HepG2 (cell line): ENCODE data around the gene SLC23A2. TPM values are rescaled to one million over a fixed set of nuclear protein-coding genes. Genes with fewer than 3 reads are reported as not detected.

Source experiments
- ARID5B ChIP-seq: IDR thresholded peaks from 2 replicates; pipeline ENCODE4 v1.4.0; 2020; ENCODE audit warnings: mild to moderate bottlenecking, missing genetic modification reagents
- CEBPG ChIP-seq: IDR thresholded peaks from 2 replicates; pipeline ENCODE4 v1.6.1; 2016
- CREM ChIP-seq, 2 experiments: sonication (generic) in 1 of 2; formaldehyde crosslinking in 1 of 2; IDR thresholded peaks; 2 replicates each; pipeline versions ENCODE4 v1.4.0 to v1.6.1; 2016 to 2020; ENCODE audit warnings: antibody characterized with exemption in 1 of 2, mild to moderate bottlenecking in 1 of 2, missing genetic modification reagents in 1 of 2
- ETV5 ChIP-seq: IDR thresholded peaks from 2 replicates; pipeline ENCODE4 v1.6.1; 2018; ENCODE audit warnings: missing biosample characterization, missing genetic modification reagents, inconsistent platforms, borderline replicate concordance
- FOSL2 ChIP-seq: sonication (generic); formaldehyde crosslinking; IDR thresholded peaks from 2 replicates; pipeline ENCODE4 v1.4.0; 2020; ENCODE audit warnings: missing genetic modification reagents
- GATAD2A ChIP-seq: IDR thresholded peaks from 2 replicates; pipeline ENCODE4 v1.6.1; 2016
- GPN1 ChIP-seq: sonication (generic); formaldehyde crosslinking; IDR thresholded peaks from 2 replicates; pipeline ENCODE4 v1.5.1; 2020; ENCODE audit warnings: missing genetic modification reagents, borderline replicate concordance
- HNF4G ChIP-seq, 2 experiments: sonication (generic) in 1 of 2; formaldehyde crosslinking in 1 of 2; IDR thresholded peaks; 2 replicates each; pipeline versions ENCODE4 v1.4.0 to v1.6.1; 2011 to 2020; ENCODE audit warnings: borderline replicate concordance in 2 of 2, low read depth in 2 of 2, mild to moderate bottlenecking in 2 of 2, low read length in 1 of 2, missing genetic modification reagents in 1 of 2, moderate library complexity in 1 of 2
- MAFF ChIP-seq: IDR thresholded peaks from 2 replicates; pipeline ENCODE4 v1.6.1; 2011; ENCODE audit warnings: low read depth, low read length, improper control_type of control experiment
- NR2F1 ChIP-seq, 2 experiments: fragments of 450-650 bp in 1 of 2; formaldehyde crosslinking in 1 of 2; IDR thresholded peaks; 2 replicates each; pipeline versions ENCODE4 v1.5.0 to v1.6.1; 2016 to 2020; ENCODE audit warnings: mild to moderate bottlenecking in 1 of 2, missing compliant biosample characterization in 1 of 2, missing genetic modification reagents in 1 of 2, moderate library complexity in 1 of 2
- PRDM4 ChIP-seq: sonication (generic); formaldehyde crosslinking; IDR thresholded peaks from 2 replicates; pipeline ENCODE4 v1.9.0; 2021; ENCODE audit warnings: missing genetic modification reagents, borderline replicate concordance
- RCOR2 ChIP-seq: IDR thresholded peaks from 2 replicates; pipeline ENCODE4 v1.6.1; 2016; ENCODE audit warnings: missing biosample characterization, missing genetic modification reagents
- SAP130 ChIP-seq: IDR thresholded peaks from 2 replicates; pipeline ENCODE4 v1.6.1; 2016; ENCODE audit warnings: low read depth
- SP5 ChIP-seq: IDR thresholded peaks from 2 replicates; pipeline ENCODE4 v1.6.1; 2016; ENCODE audit warnings: low read depth, borderline replicate concordance
- TFAP4 ChIP-seq: sonication (generic); IDR thresholded peaks from 2 replicates; pipeline ENCODE4 v1.6.1; 2016; ENCODE audit warnings: low read depth, borderline replicate concordance
- ZFY ChIP-seq: sonication (generic); formaldehyde crosslinking; IDR thresholded peaks from 2 replicates; pipeline ENCODE4 v1.4.0; 2020; ENCODE audit warnings: missing genetic modification reagents
- ZNF24 ChIP-seq: fragments of 450-650 bp; IDR thresholded peaks from 2 replicates; pipeline ENCODE4 v1.6.1; 2017; ENCODE audit warnings: antibody characterized with exemption, mild to moderate bottlenecking
- ZNF296 ChIP-seq: sonication (generic); formaldehyde crosslinking; conservative IDR thresholded peaks from 2 replicates; pipeline ENCODE4 v1.5.0; 2020; ENCODE audit warnings: mild to moderate bottlenecking, missing genetic modification reagents
- ZNF337 ChIP-seq: sonication (generic); formaldehyde crosslinking; IDR thresholded peaks from 2 replicates; pipeline ENCODE4 v1.5.1; 2020; ENCODE audit warnings: missing genetic modification reagents, low read depth, mild to moderate bottlenecking, borderline replicate concordance
- ZNF44 ChIP-seq: sonication (generic); formaldehyde crosslinking; IDR thresholded peaks from 2 replicates; pipeline ENCODE4 v1.5.1; 2020; ENCODE audit warnings: mild to moderate bottlenecking, missing genetic modification reagents
- ZNF607 ChIP-seq: sonication (generic); formaldehyde crosslinking; IDR thresholded peaks from 2 replicates; pipeline ENCODE4 v1.5.1; 2020; ENCODE audit warnings: missing genetic modification reagents, mild to moderate bottlenecking, borderline replicate concordance
- ZSCAN31 ChIP-seq: sonication (generic); formaldehyde crosslinking; IDR thresholded peaks from 2 replicates; pipeline ENCODE4 v1.5.0; 2020; ENCODE audit warnings: low read depth, mild to moderate bottlenecking, missing genetic modification reagents
- polyA plus RNA-seq, 8 experiments: library from polyadenylated mRNA; depleted of rRNA in 3 of 8; stranded (reverse) in 7 of 8; unstranded in 1 of 8; fragments of >200 nt; fragmentation: Illumina TruSeq in 4 of 8; extraction: Trizol in 4 of 8; gene quantifications; 2 replicates each; pipeline versions ENCODE4 v1.2.1 to v1.2.3, GENCODE V29; 2011 to 2016; ENCODE audit warnings: low read depth in 4 of 8, missing spikeins in 1 of 8, mixed read lengths in 1 of 8; ENCODE audit not compliant: insufficient read depth in 1 of 8
- total RNA-seq, 5 experiments: library from RNA; depleted of rRNA; stranded (reverse); fragments of >200 nt; fragmentation: Illumina TruSeq; extraction: Trizol; gene quantifications; 2 replicates each; pipeline ENCODE4 v1.2.3, GENCODE V29; 2016; ENCODE audit warnings: low read depth in 1 of 5

SLC23A2 gene
- total and polyA plus RNA-seq, 2 of the 13 experiments (the other 11 are each of a cell fraction or from before 2014, with no cell fraction given): 42.2 to 51.2 TPM

- TF ChIP-seq ARID5B (CRISPR knock-in tag): peak; percentile 98
- peak; percentile 53; the same call in 1 of the 2 replicates for TF ChIP-seq HNF4G (IDR thresholded peaks at IDR 0.05; ENCODE audit: borderline replicate concordance, low read depth, low read length)
- TF ChIP-seq HNF4G (CRISPR knock-in tag; IDR thresholded peaks at IDR 0.05; ENCODE audit: borderline replicate concordance, low read depth): no peak; the same call in 1 of the 2 replicates
- TF ChIP-seq CREM (IDR thresholded peaks at IDR 0.05): peak; percentile 93
- no peak for TF ChIP-seq CREM (CRISPR knock-in tag; IDR thresholded peaks at IDR 0.05)
- no peak for TF ChIP-seq GPN1 (CRISPR knock-in tag)
- 0 out of 2 replicates have a peak, but pooled peaks have one; percentile 10 for TF ChIP-seq ZNF24
- TF ChIP-seq SAP130 (CRISPR knock-in tag): peak; percentile 85
- peak; percentile 86 for TF ChIP-seq TFAP4
- peak; percentile 96 for TF ChIP-seq RCOR2 (CRISPR knock-in tag)
- no peak for TF ChIP-seq PRDM4 (CRISPR knock-in tag)
- peak; percentile 26; the same call in 1 of the 2 replicates for TF ChIP-seq ZFY
- TF ChIP-seq ZNF296 (CRISPR knock-in tag): no peak
- 0 out of 2 replicates have a peak, but pooled peaks have one; percentile 30 for TF ChIP-seq ZSCAN31 (CRISPR knock-in tag)
- no peak for TF ChIP-seq ZNF44 (CRISPR knock-in tag)
- peak; percentile 89 for TF ChIP-seq SP5
- peak; percentile 16; the same call in 1 of the 2 replicates for TF ChIP-seq ETV5
- peak; percentile 99 for TF ChIP-seq GATAD2A
- TF ChIP-seq ZNF337 (CRISPR knock-in tag): peak; percentile 87; the same call in 1 of the 2 replicates
- peak; percentile 53; the same call in 1 of the 2 replicates for TF ChIP-seq FOSL2 (CRISPR knock-in tag)
- TF ChIP-seq NR2F1 (CRISPR knock-in tag; IDR thresholded peaks at IDR 0.05): peak; percentile 65 to 70
- 0 out of 2 replicates have a peak, but pooled peaks have one; percentile 36 for TF ChIP-seq ZNF607 (CRISPR knock-in tag)
- TF ChIP-seq CEBPG (CRISPR knock-in tag): peak; percentile 97
- no peak for TF ChIP-seq MAFF
These were observed 34.2 kb downstream of the SLC23A2 start (continued) for GRCh38 chr20:4966826-4967751.
